ENCODE measurements around the gene SUN1. TPM values are rescaled to one million over a fixed set of nuclear protein-coding genes. Genes with fewer than 3 reads are reported as not detected.

Gene SUN1
- total and polyA plus RNA-seq, 2 of the 8 experiments (the other 6 are each of a cell fraction or from before 2014, with no cell fraction given) = 108 to 158 TPM

DNA sequence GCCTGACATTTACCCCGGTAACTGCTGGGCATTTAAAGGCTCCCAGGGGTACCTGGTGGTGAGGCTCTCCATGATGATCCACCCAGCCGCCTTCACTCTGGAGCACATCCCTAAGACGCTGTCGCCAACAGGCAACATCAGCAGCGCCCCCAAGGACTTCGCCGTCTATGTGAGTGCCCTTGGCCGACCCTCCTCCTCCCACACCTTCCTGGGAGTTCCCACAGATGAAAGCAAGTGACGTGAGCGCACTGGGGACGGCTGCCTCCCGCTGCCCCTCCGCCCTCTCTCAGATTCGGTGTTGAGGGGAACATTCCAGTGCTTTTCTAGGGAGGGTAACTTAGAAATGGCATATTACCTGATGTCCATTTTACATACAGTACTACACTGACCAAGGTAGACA is 37.1 kb downstream of the SUN1 start (continued):
- TF ChIP-seq RFX5 (IDR thresholded peaks at IDR 0.05; ENCODE audit: borderline replicate concordance, low read depth, low read length) (no peak), SIRT6 (IDR thresholded peaks at IDR 0.05; ENCODE audit: low read length) (no peak), SP4 (IDR thresholded peaks at IDR 0.05; ENCODE audit: low read length) (no peak), ASH2L (IDR thresholded peaks at IDR 0.05; ENCODE audit: low read length) (no peak), SUZ12 (IDR thresholded peaks at IDR 0.05; ENCODE audit: low read length) (no peak), KDM5A (IDR thresholded peaks at IDR 0.05; ENCODE audit: low read length) (no peak), EP300 (IDR thresholded peaks at IDR 0.05; ENCODE audit: borderline replicate concordance in 1 of 2, low read depth in 2 of 2, low read length in 2 of 2) (no peak), CBX5 (IDR thresholded peaks at IDR 0.05; ENCODE audit: low read depth, low read length) (no peak)
- TF ChIP-seq, protein P1, sequence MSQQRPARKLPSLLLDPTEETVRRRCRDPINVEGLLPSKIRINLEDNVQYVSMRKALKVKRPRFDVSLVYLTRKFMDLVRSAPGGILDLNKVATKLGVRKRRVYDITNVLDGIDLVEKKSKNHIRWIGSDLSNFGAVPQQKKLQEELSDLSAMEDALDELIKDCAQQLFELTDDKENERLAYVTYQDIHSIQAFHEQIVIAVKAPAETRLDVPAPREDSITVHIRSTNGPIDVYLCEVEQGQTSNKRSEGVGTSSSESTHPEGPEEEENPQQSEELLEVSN (IDR thresholded peaks at IDR 0.05) = no peak
